Measurements from ENCODE around the gene PARP15. TPM values are rescaled to one million over a fixed set of nuclear protein-coding genes. Genes with fewer than 3 reads are reported as not detected.

Gene PARP15
- total RNA-seq, 1 donor from 2014 or later: 5.9 TPM

DNA sequence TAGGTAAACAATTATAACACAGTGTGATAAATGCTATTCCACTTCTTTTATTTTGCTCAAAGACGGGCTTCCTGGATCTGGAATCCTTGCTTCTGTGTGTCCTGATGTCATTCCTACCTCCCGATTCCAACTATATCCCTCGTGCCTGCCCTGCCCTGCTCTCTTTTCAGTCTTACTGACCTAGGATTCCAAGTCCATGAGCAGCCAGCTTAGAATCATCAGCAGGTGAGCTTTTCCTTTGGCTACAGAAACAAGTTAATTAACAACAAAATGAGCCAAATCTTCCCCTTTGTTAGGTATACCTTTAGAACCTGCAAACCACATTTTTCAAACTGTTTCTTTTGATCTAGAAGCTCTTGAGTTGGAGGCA, 40.8 kb upstream of the PARP15 start:
- no peaks in the 10 kb centered on the region for H3K9me3 ChIP-seq
- intact Hi-C loops (cut with DNase I): no loop called here

DNA sequence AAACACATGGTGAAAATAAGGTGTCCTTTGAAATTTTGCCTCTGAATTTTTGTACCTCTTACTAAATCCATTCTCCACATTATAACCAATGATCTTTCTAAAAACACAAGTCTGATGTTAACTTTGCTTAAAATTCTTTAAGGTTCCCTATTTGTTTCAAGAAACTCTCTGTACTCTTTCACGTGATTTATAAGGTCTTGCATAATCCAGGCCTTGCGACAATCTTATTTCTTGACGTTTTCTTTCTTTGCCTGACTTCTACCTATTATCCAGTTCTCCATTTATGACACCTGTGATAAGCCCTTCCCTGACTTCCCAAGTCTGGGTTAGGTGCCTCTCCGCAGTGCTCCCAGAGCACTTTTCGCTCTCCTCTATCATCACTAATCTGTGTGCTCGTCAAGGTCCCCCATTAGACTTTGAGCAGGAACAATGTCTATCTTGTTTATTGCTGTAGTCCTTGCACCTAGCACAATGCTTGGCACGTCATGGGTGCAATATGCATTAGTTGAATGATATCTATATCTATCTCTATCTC, 38.4 kb upstream of the PARP15 start:
- Histone ChIP-seq H3K4me1 (peaks cover 4% of the 10 kb centered on the region), H3K36me3 (peaks cover 0 to 31% of the 10 kb centered on the region in 2 donors), H3K9me3 (no peaks in the 10 kb centered on the region), H3K27me3 (no peaks in the 10 kb centered on the region), H3K4me3 (no peak overlapping the region), H3K27ac (no peak overlapping the region)
- TF ChIP-seq POLR2A (IDR thresholded peaks at IDR 0.05) (no peak), POLR2AphosphoS5 (IDR thresholded peaks at IDR 0.05; ENCODE audit: insufficient read depth in 1 of 2, low read depth in 1 of 2) (no peak)
- TF ChIP-seq, protein P1, sequence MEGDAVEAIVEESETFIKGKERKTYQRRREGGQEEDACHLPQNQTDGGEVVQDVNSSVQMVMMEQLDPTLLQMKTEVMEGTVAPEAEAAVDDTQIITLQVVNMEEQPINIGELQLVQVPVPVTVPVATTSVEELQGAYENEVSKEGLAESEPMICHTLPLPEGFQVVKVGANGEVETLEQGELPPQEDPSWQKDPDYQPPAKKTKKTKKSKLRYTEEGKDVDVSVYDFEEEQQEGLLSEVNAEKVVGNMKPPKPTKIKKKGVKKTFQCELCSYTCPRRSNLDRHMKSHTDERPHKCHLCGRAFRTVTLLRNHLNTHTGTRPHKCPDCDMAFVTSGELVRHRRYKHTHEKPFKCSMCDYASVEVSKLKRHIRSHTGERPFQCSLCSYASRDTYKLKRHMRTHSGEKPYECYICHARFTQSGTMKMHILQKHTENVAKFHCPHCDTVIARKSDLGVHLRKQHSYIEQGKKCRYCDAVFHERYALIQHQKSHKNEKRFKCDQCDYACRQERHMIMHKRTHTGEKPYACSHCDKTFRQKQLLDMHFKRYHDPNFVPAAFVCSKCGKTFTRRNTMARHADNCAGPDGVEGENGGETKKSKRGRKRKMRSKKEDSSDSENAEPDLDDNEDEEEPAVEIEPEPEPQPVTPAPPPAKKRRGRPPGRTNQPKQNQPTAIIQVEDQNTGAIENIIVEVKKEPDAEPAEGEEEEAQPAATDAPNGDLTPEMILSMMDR (IDR thresholded peaks at IDR 0.05): no peak
- intact Hi-C loops (cut with DNase I): no loop called here
- DNase-seq (ENCODE audit: extremely low spot score in 2 of 2): no peak

More for the DNA sequence above, 40.8 kb upstream of the PARP15 start:
- TF ChIP-seq POLR2AphosphoS5 (IDR thresholded peaks at IDR 0.05; ENCODE audit: insufficient read depth in 1 of 2, low read depth in 1 of 2) (no peak), POLR2A (IDR thresholded peaks at IDR 0.05) (no peak)
- TF ChIP-seq, protein P1 (IDR thresholded peaks at IDR 0.05): no peak
- H3K4me3 ChIP-seq: no peak overlapping the region
- peaks cover 0 to 52% of the 10 kb centered on the region in 2 donors for H3K36me3 ChIP-seq
- no peak for DNase-seq (ENCODE audit: extremely low spot score in 2 of 2)
- H3K4me1 ChIP-seq: peaks cover 4% of the 10 kb centered on the region
- no peaks in the 10 kb centered on the region for H3K27me3 ChIP-seq
- no peak overlapping the region for H3K27ac ChIP-seq

DNA sequence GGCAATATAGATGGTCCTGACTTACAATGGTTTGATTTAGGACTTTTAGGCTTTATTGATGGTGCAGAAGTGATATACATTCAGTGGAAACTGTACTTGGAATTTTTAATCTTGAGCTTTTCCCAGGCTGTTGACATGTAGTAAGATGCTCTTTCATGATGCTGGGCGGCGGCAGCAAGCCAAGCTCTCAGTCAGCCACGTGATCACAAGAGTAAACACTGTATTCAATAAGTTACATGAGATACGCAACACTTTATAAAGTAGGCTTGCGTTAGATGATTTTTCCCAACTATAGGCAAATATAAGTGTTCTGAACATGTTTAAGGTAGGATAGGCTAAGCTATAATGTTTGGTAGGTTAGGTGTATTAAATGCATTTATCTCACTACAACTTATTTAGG, 31.3 kb upstream of the PARP15 start:
- Histone ChIP-seq H3K9me3 (no peaks in the 10 kb centered on the region), H3K4me1 (no peaks in the 10 kb centered on the region), H3K36me3 (peaks cover 0 to 44% of the 10 kb centered on the region in 2 donors), H3K27ac (no peak overlapping the region), H3K4me3 (no peak overlapping the region), H3K27me3 (no peaks in the 10 kb centered on the region)
- no peak for DNase-seq (ENCODE audit: extremely low spot score in 2 of 2)
- intact Hi-C loops (cut with DNase I): no loop called here
- TF ChIP-seq POLR2A (IDR thresholded peaks at IDR 0.05) (no peak), POLR2AphosphoS5 (IDR thresholded peaks at IDR 0.05; ENCODE audit: insufficient read depth in 1 of 2, low read depth in 1 of 2) (no peak)
- TF ChIP-seq, protein P1 (IDR thresholded peaks at IDR 0.05): no peak

DNA sequence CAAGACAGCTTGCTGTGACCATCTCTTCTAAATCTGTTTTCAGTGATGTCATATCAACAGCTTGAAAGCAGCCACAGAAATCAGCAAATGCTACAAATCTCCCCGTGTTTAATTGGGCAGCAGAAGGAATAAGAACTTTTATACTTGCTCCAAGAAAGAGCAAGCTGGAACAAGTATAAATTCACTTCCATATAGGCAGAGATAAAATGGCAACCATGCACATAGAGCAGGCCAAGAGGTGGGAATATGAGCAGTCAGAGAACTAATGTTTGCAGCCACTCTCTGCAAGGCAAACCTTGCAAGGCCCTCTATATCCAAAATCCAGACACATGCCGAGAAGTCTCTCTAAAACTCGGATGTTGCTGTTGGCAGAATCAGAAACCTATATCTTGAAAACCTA, 29.4 kb upstream of the PARP15 start:
- H3K36me3 ChIP-seq: peaks cover 0 to 61% of the 10 kb centered on the region in 2 donors

DNA sequence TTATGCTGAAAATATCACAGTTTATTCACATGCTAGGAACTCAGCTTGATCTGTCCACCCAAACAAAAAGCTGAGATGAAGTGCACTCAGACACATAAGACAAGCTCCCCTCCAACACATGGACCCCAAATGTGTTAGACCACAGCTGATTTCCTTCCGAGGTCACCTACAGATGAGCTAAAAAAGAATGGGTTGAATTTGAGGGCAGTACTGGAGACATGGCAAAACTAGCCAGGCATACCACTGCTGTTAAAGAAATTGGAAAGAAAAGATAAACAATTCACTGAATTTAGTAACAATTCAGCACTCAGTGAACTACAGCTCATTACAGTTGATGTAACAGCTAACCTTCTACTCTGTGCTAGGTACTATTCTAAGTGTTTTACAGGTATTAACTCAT, 28.8 kb upstream of the PARP15 start:
- Histone ChIP-seq H3K9me3 (no peaks in the 10 kb centered on the region), H3K36me3 (peaks cover 0 to 61% of the 10 kb centered on the region in 2 donors), H3K27ac (no peak overlapping the region), H3K27me3 (no peaks in the 10 kb centered on the region), H3K4me3 (no peak overlapping the region), H3K4me1 (no peaks in the 10 kb centered on the region)
- intact Hi-C loops (cut with DNase I): no loop called here
- no peak for TF ChIP-seq POLR2A (IDR thresholded peaks at IDR 0.05)
- TF ChIP-seq, protein P1 (IDR thresholded peaks at IDR 0.05): no peak
- no peak for TF ChIP-seq POLR2AphosphoS5 (IDR thresholded peaks at IDR 0.05; ENCODE audit: insufficient read depth in 1 of 2, low read depth in 1 of 2)
- DNase-seq (ENCODE audit: extremely low spot score in 2 of 2): no peak

More for the DNA sequence above, 29.4 kb upstream of the PARP15 start:
- H3K27ac ChIP-seq: no peak overlapping the region
- no peaks in the 10 kb centered on the region for H3K27me3 ChIP-seq
- no peaks in the 10 kb centered on the region for H3K9me3 ChIP-seq
- DNase-seq (ENCODE audit: extremely low spot score in 2 of 2): no peak
- TF ChIP-seq, protein P1 (IDR thresholded peaks at IDR 0.05): no peak
- no peak for TF ChIP-seq POLR2AphosphoS5 (IDR thresholded peaks at IDR 0.05; ENCODE audit: insufficient read depth in 1 of 2, low read depth in 1 of 2)
- TF ChIP-seq POLR2A (IDR thresholded peaks at IDR 0.05): no peak
- intact Hi-C loops (cut with DNase I): no loop called here
- no peak overlapping the region for H3K4me3 ChIP-seq
- no peaks in the 10 kb centered on the region for H3K4me1 ChIP-seq

Measured in vagina (tissue), 2 donors.